ENCODE data around the gene ASB18.

The ASB18 gene

DNA sequence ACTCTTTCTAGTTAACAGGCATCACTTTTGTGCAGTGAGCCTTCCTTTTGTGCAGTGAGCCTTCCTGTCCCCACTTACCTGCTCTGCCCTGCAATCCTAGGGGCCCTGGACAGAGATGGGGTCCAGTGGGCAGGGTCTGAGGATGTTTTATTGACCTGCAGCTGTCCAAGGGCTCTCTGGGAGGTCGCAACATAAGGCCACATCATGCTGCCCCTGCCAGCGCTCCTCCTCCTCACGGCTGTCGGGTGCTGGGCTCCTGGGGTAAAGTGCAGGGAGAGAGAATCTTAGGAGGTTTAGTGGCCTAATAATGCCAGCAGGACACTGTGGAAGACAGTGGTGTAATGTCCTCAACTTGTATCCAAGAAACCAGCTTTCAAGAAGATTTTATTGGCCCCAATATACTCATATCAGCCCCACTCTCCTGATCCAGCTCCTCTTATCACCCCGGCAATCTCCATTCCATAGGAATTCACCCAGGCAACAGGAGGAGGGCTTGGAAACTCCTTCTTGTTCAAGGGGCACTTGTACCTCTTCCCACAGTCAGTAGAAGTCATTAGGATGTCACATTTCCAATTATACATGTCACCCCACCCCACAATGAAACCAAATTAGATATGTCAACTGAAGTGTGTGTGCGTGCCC lies 41.9 kb upstream of the ASB18 start:
- no peak overlapping the region for H3K4me3 ChIP-seq (ENCODE audit: low read length, poor library complexity, severe bottlenecking)
- no peak overlapping the region for H3K9ac ChIP-seq (ENCODE audit: low read depth, low read length, poor library complexity, severe bottlenecking)
- H3K27me3 ChIP-seq (ENCODE audit: insufficient read depth, low read length, poor library complexity, severe bottlenecking) = no peaks in the 10 kb centered on the region
- no peak overlapping the region for H2AFZ ChIP-seq (ENCODE audit: low read length)
- no peaks in the 10 kb centered on the region for H3K36me3 ChIP-seq (ENCODE audit: insufficient read depth, low read length)
- no peaks in the 10 kb centered on the region for H3K9me3 ChIP-seq (ENCODE audit: insufficient read depth, low read depth, low read length)
- no peaks in the 10 kb centered on the region for H3K9me2 ChIP-seq (replicated peaks; ENCODE audit: low read depth, low read length)
- H3K4me1 ChIP-seq (ENCODE audit: insufficient read depth, low read length, poor library complexity, severe bottlenecking) = no peaks in the 10 kb centered on the region
- H3F3A ChIP-seq (ENCODE audit: low read depth) = no peaks in the 10 kb centered on the region
- H4K20me1 ChIP-seq (ENCODE audit: insufficient read depth, low read length, poor library complexity, severe bottlenecking) = no peaks in the 10 kb centered on the region
- H3K4me2 ChIP-seq (ENCODE audit: low read depth, low read length, poor library complexity, severe bottlenecking) = no peak overlapping the region
- TF ChIP-seq EZH2phosphoT487 (IDR thresholded peaks at IDR 0.05; ENCODE audit: borderline replicate concordance) = no peak
- TF ChIP-seq, protein P1, sequence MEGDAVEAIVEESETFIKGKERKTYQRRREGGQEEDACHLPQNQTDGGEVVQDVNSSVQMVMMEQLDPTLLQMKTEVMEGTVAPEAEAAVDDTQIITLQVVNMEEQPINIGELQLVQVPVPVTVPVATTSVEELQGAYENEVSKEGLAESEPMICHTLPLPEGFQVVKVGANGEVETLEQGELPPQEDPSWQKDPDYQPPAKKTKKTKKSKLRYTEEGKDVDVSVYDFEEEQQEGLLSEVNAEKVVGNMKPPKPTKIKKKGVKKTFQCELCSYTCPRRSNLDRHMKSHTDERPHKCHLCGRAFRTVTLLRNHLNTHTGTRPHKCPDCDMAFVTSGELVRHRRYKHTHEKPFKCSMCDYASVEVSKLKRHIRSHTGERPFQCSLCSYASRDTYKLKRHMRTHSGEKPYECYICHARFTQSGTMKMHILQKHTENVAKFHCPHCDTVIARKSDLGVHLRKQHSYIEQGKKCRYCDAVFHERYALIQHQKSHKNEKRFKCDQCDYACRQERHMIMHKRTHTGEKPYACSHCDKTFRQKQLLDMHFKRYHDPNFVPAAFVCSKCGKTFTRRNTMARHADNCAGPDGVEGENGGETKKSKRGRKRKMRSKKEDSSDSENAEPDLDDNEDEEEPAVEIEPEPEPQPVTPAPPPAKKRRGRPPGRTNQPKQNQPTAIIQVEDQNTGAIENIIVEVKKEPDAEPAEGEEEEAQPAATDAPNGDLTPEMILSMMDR (conservative IDR thresholded peaks at IDR 0.05; ENCODE audit: low read length) = no peak
- no peaks in the 10 kb centered on the region for H3K79me2 ChIP-seq (ENCODE audit: insufficient read depth, low read length)

- H3K27me3 ChIP-seq (ENCODE audit: insufficient read depth, low read length, poor library complexity, severe bottlenecking) = no peaks in the 10 kb centered on the region
- H3K9ac ChIP-seq (ENCODE audit: low read depth, low read length, poor library complexity, severe bottlenecking) = no peak overlapping the region
- no peaks in the 10 kb centered on the region for H3K36me3 ChIP-seq (ENCODE audit: insufficient read depth, low read length)
- no peaks in the 10 kb centered on the region for H3F3A ChIP-seq (ENCODE audit: low read depth)
- no peak overlapping the region for H3K4me3 ChIP-seq (ENCODE audit: low read length, poor library complexity, severe bottlenecking)
- no peaks in the 10 kb centered on the region for H3K9me2 ChIP-seq (replicated peaks; ENCODE audit: low read depth, low read length)
- TF ChIP-seq, protein P1 (conservative IDR thresholded peaks at IDR 0.05; ENCODE audit: low read length) = no peak
- TF ChIP-seq EZH2phosphoT487 (IDR thresholded peaks at IDR 0.05; ENCODE audit: borderline replicate concordance) = no peak
- no peak overlapping the region for H3K4me2 ChIP-seq (ENCODE audit: low read depth, low read length, poor library complexity, severe bottlenecking)
- H3K4me1 ChIP-seq (ENCODE audit: insufficient read depth, low read length, poor library complexity, severe bottlenecking) = no peaks in the 10 kb centered on the region
- H4K20me1 ChIP-seq (ENCODE audit: insufficient read depth, low read length, poor library complexity, severe bottlenecking) = no peaks in the 10 kb centered on the region
- H2AFZ ChIP-seq (ENCODE audit: low read length) = no peak overlapping the region
- no peaks in the 10 kb centered on the region for H3K79me2 ChIP-seq (ENCODE audit: insufficient read depth, low read length)
- no peaks in the 10 kb centered on the region for H3K9me3 ChIP-seq (ENCODE audit: insufficient read depth, low read depth, low read length)
Observed at GRCh38 chr2:236305531-236305930, 41.3 kb upstream of the ASB18 start.

DNA sequence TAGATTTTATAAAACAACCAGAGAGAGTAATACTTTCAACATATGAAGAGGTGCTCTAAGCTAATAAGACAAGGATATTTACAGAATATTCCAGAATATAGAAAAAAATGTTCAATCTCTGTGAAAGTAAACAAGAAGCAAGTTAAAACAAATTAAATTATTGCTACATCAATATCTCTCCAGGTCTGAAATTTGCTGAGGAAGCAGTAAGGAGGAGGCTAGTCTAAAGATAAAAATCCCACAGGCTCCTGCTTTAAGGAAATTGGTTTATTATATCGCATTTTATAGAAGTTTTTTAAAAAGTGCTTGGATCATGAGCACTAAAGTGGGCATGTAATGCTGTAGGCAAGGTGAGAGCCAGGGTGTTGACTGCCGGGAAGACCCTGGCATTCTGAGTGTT lies 39.7 kb upstream of the ASB18 start:
- no peaks in the 10 kb centered on the region for H3K9me3 ChIP-seq (ENCODE audit: insufficient read depth, low read depth, low read length)
- no peaks in the 10 kb centered on the region for H3K27me3 ChIP-seq (ENCODE audit: insufficient read depth, low read length, poor library complexity, severe bottlenecking)
- no peaks in the 10 kb centered on the region for H3K4me1 ChIP-seq (ENCODE audit: insufficient read depth, low read length, poor library complexity, severe bottlenecking)
- H3K36me3 ChIP-seq (ENCODE audit: insufficient read depth, low read length) = no peaks in the 10 kb centered on the region
- no peak overlapping the region for H2AFZ ChIP-seq (ENCODE audit: low read length)
- TF ChIP-seq, protein P1 (conservative IDR thresholded peaks at IDR 0.05; ENCODE audit: low read length) = no peak
- TF ChIP-seq EZH2phosphoT487 (IDR thresholded peaks at IDR 0.05; ENCODE audit: borderline replicate concordance) = no peak
- no peak overlapping the region for H3K4me3 ChIP-seq (ENCODE audit: low read length, poor library complexity, severe bottlenecking)
- no peaks in the 10 kb centered on the region for H3F3A ChIP-seq (ENCODE audit: low read depth)
- H3K4me2 ChIP-seq (ENCODE audit: low read depth, low read length, poor library complexity, severe bottlenecking) = no peak overlapping the region
- H4K20me1 ChIP-seq (ENCODE audit: insufficient read depth, low read length, poor library complexity, severe bottlenecking) = no peaks in the 10 kb centered on the region
- no peak overlapping the region for H3K9ac ChIP-seq (ENCODE audit: low read depth, low read length, poor library complexity, severe bottlenecking)
- no peaks in the 10 kb centered on the region for H3K9me2 ChIP-seq (replicated peaks; ENCODE audit: low read depth, low read length)
- H3K79me2 ChIP-seq (ENCODE audit: insufficient read depth, low read length) = no peaks in the 10 kb centered on the region

Data from Loucy (cell line).